Measurements from ENCODE around the gene SLC22A14. TPM values are rescaled to one million over a fixed set of nuclear protein-coding genes. Genes with fewer than 3 reads are reported as not detected.

Gene SLC22A14
- total RNA-seq, 3 donors from 2014 or later (not counting 1 experiment from before 2014, with no cell fraction given) = 0.20 TPM; not detected in 2

- DNase-seq (no peak), ATAC-seq (no peak)
- Mint-ChIP-seq H3K9me3 (no peaks in the 10 kb centered on the region), H3K27ac (no peak overlapping the region), H3K27me3 (ENCODE audit: low read depth in 2 of 2) (no peaks in the 10 kb centered on the region), H3K36me3 (peaks cover 27% of the 10 kb centered on the region), H3K4me1 (peaks cover 26 to 29% of the 10 kb centered on the region in 2 donors), H3K4me3 (no peak overlapping the region)
- no peaks in the 10 kb centered on the region for H3K9me3 ChIP-seq (ENCODE audit: control insufficient read depth, insufficient read depth, low read length)
- no peak overlapping the region for H3K4me3 ChIP-seq (ENCODE audit: low read length)
- H3K27me3 ChIP-seq (ENCODE audit: control insufficient read depth, insufficient read depth, low read length) = no peaks in the 10 kb centered on the region
- intact Hi-C loops (cut with micrococcal nuclease) = no loop called here
- peaks cover 37% of the 10 kb centered on the region for H3K36me3 ChIP-seq (ENCODE audit: control insufficient read depth, insufficient read depth, low read length)
- no peak overlapping the region for H3K27ac ChIP-seq (ENCODE audit: low read length)
- 100% methylated on average over 1 of the region's 1 CpG for WGBS (ENCODE audit: insufficient coverage)
- no peaks in the 10 kb centered on the region for H3K4me1 ChIP-seq (ENCODE audit: control insufficient read depth, insufficient read depth, low read length)
- TF ChIP-seq CTCF (IDR thresholded peaks at IDR 0.05) = no peak
These were observed 26.5 kb upstream of the SLC22A14 start for GRCh38 chr3:38255627-38256026.

- no peak for ATAC-seq
- no peak for TF ChIP-seq CTCF (IDR thresholded peaks at IDR 0.05)
- no peaks in the 10 kb centered on the region for H3K4me1 ChIP-seq (ENCODE audit: control insufficient read depth, insufficient read depth, low read length)
- 56% methylated on average over 1 of the region's 1 CpG for WGBS (ENCODE audit: insufficient coverage)
- no peaks in the 10 kb centered on the region for H3K27me3 ChIP-seq (ENCODE audit: control insufficient read depth, insufficient read depth, low read length)
- H3K27ac ChIP-seq (ENCODE audit: low read length) = no peak overlapping the region
- H3K4me3 Mint-ChIP-seq = no peak overlapping the region
- no peak for DNase-seq
- intact Hi-C loops (cut with micrococcal nuclease) = no loop called here
- peaks cover 22% of the 10 kb centered on the region for H3K36me3 ChIP-seq (ENCODE audit: control insufficient read depth, insufficient read depth, low read length)
- no peak overlapping the region for H3K4me3 ChIP-seq (ENCODE audit: low read length)
- H3K4me1 Mint-ChIP-seq = peaks cover 26 to 29% of the 10 kb centered on the region in 2 donors
- H3K27ac Mint-ChIP-seq = peak overlapping the region in 1 of 2 donors; percentile 10
- no peaks in the 10 kb centered on the region for H3K9me3 ChIP-seq (ENCODE audit: control insufficient read depth, insufficient read depth, low read length)
- no peaks in the 10 kb centered on the region for H3K27me3 Mint-ChIP-seq (ENCODE audit: low read depth in 2 of 2)
- no peaks in the 10 kb centered on the region for H3K9me3 Mint-ChIP-seq
- H3K36me3 Mint-ChIP-seq = peaks cover 13% of the 10 kb centered on the region
These were observed 24.5 kb upstream of the SLC22A14 start for GRCh38 chr3:38257583-38257982.

- Histone ChIP-seq H3K27ac (ENCODE audit: low read length) (no peak overlapping the region), H3K9me3 (ENCODE audit: control insufficient read depth, insufficient read depth, low read length) (no peaks in the 10 kb centered on the region), H3K4me1 (ENCODE audit: control insufficient read depth, insufficient read depth, low read length) (no peaks in the 10 kb centered on the region), H3K36me3 (ENCODE audit: control insufficient read depth, insufficient read depth, low read length) (no peaks in the 10 kb centered on the region), H3K4me3 (ENCODE audit: low read length) (no peak overlapping the region), H3K27me3 (ENCODE audit: control insufficient read depth, insufficient read depth, low read length) (no peaks in the 10 kb centered on the region)
- no peak for TF ChIP-seq CTCF (IDR thresholded peaks at IDR 0.05)
- Mint-ChIP-seq H3K9me3 (no peaks in the 10 kb centered on the region), H3K36me3 (no peaks in the 10 kb centered on the region), H3K4me1 (peaks cover 26 to 29% of the 10 kb centered on the region in 2 donors), H3K4me3 (no peak overlapping the region), H3K27ac (no peak overlapping the region), H3K27me3 (ENCODE audit: low read depth in 2 of 2) (no peaks in the 10 kb centered on the region)
- WGBS (ENCODE audit: insufficient coverage) = 100% methylated on average over 2 of the region's 2 CpGs
- ATAC-seq (no peak), DNase-seq (no peak)
- intact Hi-C loops (cut with micrococcal nuclease) = no loop called here
These were observed 21.6 kb upstream of the SLC22A14 start for GRCh38 chr3:38260474-38260873.

GRCh38 chr3:38264353-38264771 is 17.7 kb upstream of the SLC22A14 start:
- Mint-ChIP-seq H3K27ac (no peak overlapping the region), H3K4me3 (no peak overlapping the region)

More at GRCh38 chr3:38264353-38264771, 17.7 kb upstream of the SLC22A14 start:
- TF ChIP-seq CTCF (IDR thresholded peaks at IDR 0.05) = no peak
- WGBS (ENCODE audit: insufficient coverage) = 0% methylated on average over 1 of the region's 1 CpG
- H3K36me3 Mint-ChIP-seq = no peaks in the 10 kb centered on the region
- H3K27me3 Mint-ChIP-seq (ENCODE audit: low read depth in 2 of 2) = peaks cover 0 to 7% of the 10 kb centered on the region in 2 donors
- no peak for ATAC-seq
- peaks cover 15 to 24% of the 10 kb centered on the region in 2 donors for H3K4me1 Mint-ChIP-seq
- Histone ChIP-seq H3K4me3 (ENCODE audit: low read length) (no peak overlapping the region), H3K9me3 (ENCODE audit: control insufficient read depth, insufficient read depth, low read length) (no peaks in the 10 kb centered on the region), H3K4me1 (ENCODE audit: control insufficient read depth, insufficient read depth, low read length) (peaks cover 12% of the 10 kb centered on the region), H3K27me3 (ENCODE audit: control insufficient read depth, insufficient read depth, low read length) (no peaks in the 10 kb centered on the region), H3K36me3 (ENCODE audit: control insufficient read depth, insufficient read depth, low read length) (no peaks in the 10 kb centered on the region), H3K27ac (ENCODE audit: low read length) (no peak overlapping the region)
- no peaks in the 10 kb centered on the region for H3K9me3 Mint-ChIP-seq
- intact Hi-C loops (cut with micrococcal nuclease) = no loop called here
- no peak for DNase-seq

Data from natural killer cell (primary cell).